Activated CD4-positive, CD25-positive, alpha-beta regulatory T cell treated with anti-CD3 and anti-CD28 coated beads, Interleukin-2, amount 50 U/mL, for 24 hours (primary cell): ENCODE measurements around the gene TRAPPC3.

Experiments used
- ATAC-seq, 2 donors: fragments of 150-1000 bp; cut with Tn5 transposase; one replicate each; pipeline ENCODE4 v1.10.0; 2021; ENCODE audit warnings: mild to moderate bottlenecking in 1 of 2, moderate library complexity in 1 of 2

Gene TRAPPC3

GRCh38 chr1:36125129-36125991 lies 23.9 kb downstream of the TRAPPC3 start, which contains the start of gene COL8A2:
Gene COL8A2 (minus strand): TSS chr1:36125222. CDS start chr1:36100242, 24,980 bp downstream.
- ATAC-seq = no peak

GRCh38 chr1:36124404-36125128 lies 24.7 kb downstream of the TRAPPC3 start:
- no peak for ATAC-seq

- ATAC-seq = peak; percentile 54 to 58
Measured at GRCh38 chr1:36123356-36123755, 25.9 kb downstream of the TRAPPC3 start.

GRCh38 chr1:36122062-36123030 lies 26.9 kb downstream of the TRAPPC3 start:
- no peak for ATAC-seq

- ATAC-seq = no peak
Measured at GRCh38 chr1:36119456-36119855, 29.8 kb downstream of the TRAPPC3 start.

- no peak for ATAC-seq
Measured at GRCh38 chr1:36118447-36119204, 30.7 kb downstream of the TRAPPC3 start.

GRCh38 chr1:36116901-36117300 lies 32.4 kb downstream of the TRAPPC3 start:
- ATAC-seq = no peak

GRCh38 chr1:36115931-36116330 lies 33.4 kb downstream of the TRAPPC3 start:
- ATAC-seq = no peak

- no peak for ATAC-seq
Measured at GRCh38 chr1:36115200-36115669, 34.1 kb downstream of the TRAPPC3 start.

- ATAC-seq = no peak
Measured at GRCh38 chr1:36114371-36114770, 34.9 kb downstream of the TRAPPC3 start.

GRCh38 chr1:36112823-36113222 lies 36.5 kb downstream of the TRAPPC3 start:
- ATAC-seq = no peak

- ATAC-seq = no peak
Measured at GRCh38 chr1:36111151-36111550, 38.1 kb downstream of the TRAPPC3 start.

- peak; percentile 65 to 67 for ATAC-seq
Measured at GRCh38 chr1:36109041-36109679, 40.1 kb downstream of the TRAPPC3 start.

- no peak for ATAC-seq
Measured at GRCh38 chr1:36108314-36108713, 41.0 kb downstream of the TRAPPC3 start.

GRCh38 chr1:36107394-36107793 lies 41.9 kb downstream of the TRAPPC3 start:
- no peak for ATAC-seq

- no peak for ATAC-seq
Measured at GRCh38 chr1:36106269-36106668, 43.0 kb downstream of the TRAPPC3 start.

GRCh38 chr1:36101546-36101945 lies 47.7 kb downstream of the TRAPPC3 start:
- no peak for ATAC-seq

GRCh38 chr1:36100376-36100775 lies 48.9 kb downstream of the TRAPPC3 start:
- ATAC-seq = no peak

GRCh38 chr1:36099681-36100341 lies 49.5 kb downstream of the TRAPPC3 start:
- peak; percentile 80 to 88 for ATAC-seq

- ATAC-seq = no peak
Measured at GRCh38 chr1:36098650-36099365, 50.5 kb downstream of the TRAPPC3 start.
